CD4-positive, alpha-beta T cell (primary cell): Measurements from ENCODE around the gene OR4P4. TPM values are rescaled to one million over a fixed set of nuclear protein-coding genes. Genes with fewer than 3 reads are reported as not detected.

Experiments used
- ATAC-seq: fragments of 200-7000 bp; cut with Tn5 transposase; one replicate; pipeline ENCODE4 v1.10.0; 2022; ENCODE audit warnings: mild to moderate bottlenecking; ENCODE audit not compliant: poor library complexity
- CTCF ChIA-PET: fragments of 350-600 bp; sonication (Branson Sonifier 250); formaldehyde crosslinking; loops from one replicate; lab custom pipeline; 2021; ENCODE audit warnings: antibody characterized with exemption, inconsistent platforms; lab: Charles Lee
- POLR2A ChIA-PET: fragments of 350-600 bp; sonication (Branson Sonifier 250); formaldehyde crosslinking; loops from one replicate; lab custom pipeline; 2021; ENCODE audit warnings: antibody characterized with exemption, inconsistent platforms; lab: Charles Lee
- DNase-seq, 14 experiments: peaks; one replicate each; pipeline ENCODE4 v3.0.0-alpha.2; 2013 to 2020; ENCODE audit warnings: mixed read lengths in 2 of 14
- H3K27ac ChIP-seq, 2 donors: one replicate each; pipeline versions ENCODE4 v1.5.1 to v1.7.0; 2013; ENCODE audit warnings: low read length in 2 of 2, low read depth in 1 of 2, mild to moderate bottlenecking in 1 of 2
- H3K27me3 ChIP-seq, 2 experiments: 1 replicate in 1 of 2; 2 replicates in 1 of 2; pipeline versions ENCODE4 v1.6.1 to v1.7.0; 2013; ENCODE audit warnings: low read length in 2 of 2, control low read depth in 1 of 2, mild to moderate bottlenecking in 1 of 2, moderate library complexity in 1 of 2; ENCODE audit not compliant: insufficient read depth in 2 of 2, control insufficient read depth in 1 of 2
- H3K36me3 ChIP-seq: one replicate; pipeline ENCODE4 v1.6.1; 2013; ENCODE audit warnings: low read length, control low read depth; ENCODE audit not compliant: insufficient read depth
- H3K4me1 ChIP-seq: one replicate; pipeline ENCODE4 v1.6.1; 2013; ENCODE audit warnings: low read length, control low read depth; ENCODE audit not compliant: insufficient read depth
- H3K4me3 ChIP-seq: one replicate; pipeline ENCODE4 v1.5.1; 2013; ENCODE audit warnings: mild to moderate bottlenecking, low read length, moderate library complexity
- H3K9me3 ChIP-seq, 2 experiments: 1 replicate in 1 of 2; 2 replicates in 1 of 2; pipeline versions ENCODE4 v1.6.1 to v1.7.0; 2013; ENCODE audit warnings: low read length in 2 of 2, mild to moderate bottlenecking in 2 of 2, control low read depth in 1 of 2, moderate library complexity in 1 of 2; ENCODE audit not compliant: control insufficient read depth in 1 of 2, insufficient read depth in 1 of 2
- H3K27ac Mint-ChIP-seq: one replicate; pipeline ENCODE4 v1.8.0; 2020; ENCODE audit warnings: mixed read lengths
- H3K27me3 Mint-ChIP-seq: one replicate; pipeline ENCODE4 v1.8.0; 2021; ENCODE audit warnings: mixed read lengths
- H3K36me3 Mint-ChIP-seq: one replicate; pipeline ENCODE4 v1.8.0; 2021; ENCODE audit warnings: low read depth, mixed read lengths
- H3K4me1 Mint-ChIP-seq: one replicate; pipeline ENCODE4 v1.8.0; 2021; ENCODE audit warnings: low read depth, mixed read lengths
- H3K4me3 Mint-ChIP-seq: one replicate; pipeline ENCODE4 v1.8.0; 2020; ENCODE audit warnings: mild to moderate bottlenecking, mixed read lengths
- H3K9me3 Mint-ChIP-seq: one replicate; pipeline ENCODE4 v1.8.0; 2020; ENCODE audit warnings: mixed read lengths
- intact Hi-C, 2 experiments: fragments of 100-400 bp; cut with DNase I in 1 of 2; cut with micrococcal nuclease in 1 of 2; formaldehyde crosslinking; loops; one replicate each; pipeline versions ENCODE4 v1.15.1 to v1.9.0; 2023 to 2025; cut with DNase I, micrococcal nuclease
- total RNA-seq, 174 experiments: library from RNA in 2 of 174; stranded (reverse) in 2 of 174; gene quantifications; one replicate each; pipeline ENCODE4 v1.2.3 and lab custom pipeline; 2021 to 2026
- TF ChIP-seq, protein P1 (sequence below): fragments of 200-600 bp; IDR thresholded peaks from one replicate; pipeline ENCODE4 v1.8.0; 2022; ENCODE audit warnings: antibody characterized with exemption, mild to moderate bottlenecking

The OR4P4 gene
- total RNA-seq, 2 experiments from 2014 or later: not detected

DNA sequence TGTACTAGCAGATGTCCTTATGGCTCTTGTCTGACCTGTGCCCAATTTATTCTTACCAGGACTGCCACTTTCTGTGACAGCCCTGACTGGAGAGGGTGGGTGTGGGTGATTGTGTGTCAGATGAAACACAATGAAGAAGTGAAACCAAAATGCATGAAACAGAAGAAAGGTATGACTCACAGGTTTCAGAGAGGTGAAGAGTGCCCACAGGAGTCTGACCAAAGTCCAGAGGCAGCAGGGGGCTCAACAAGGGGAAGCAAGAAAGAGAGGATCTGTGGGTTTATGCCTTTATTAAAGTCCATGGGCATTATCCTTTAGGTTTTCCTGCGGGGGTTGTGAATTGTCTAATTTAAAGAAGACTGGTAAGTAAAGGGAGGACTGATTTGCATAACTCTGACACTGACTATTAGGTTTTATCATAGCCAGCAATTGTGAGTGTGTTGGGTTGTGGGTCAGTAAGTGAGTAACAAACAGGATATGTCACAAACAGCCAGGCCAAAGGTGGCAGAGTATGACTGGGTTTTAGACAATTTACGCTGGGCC lies 23.2 kb downstream of the OR4P4 start:
- H3K9me3 ChIP-seq: no peaks in the 10 kb centered on the region

DNA sequence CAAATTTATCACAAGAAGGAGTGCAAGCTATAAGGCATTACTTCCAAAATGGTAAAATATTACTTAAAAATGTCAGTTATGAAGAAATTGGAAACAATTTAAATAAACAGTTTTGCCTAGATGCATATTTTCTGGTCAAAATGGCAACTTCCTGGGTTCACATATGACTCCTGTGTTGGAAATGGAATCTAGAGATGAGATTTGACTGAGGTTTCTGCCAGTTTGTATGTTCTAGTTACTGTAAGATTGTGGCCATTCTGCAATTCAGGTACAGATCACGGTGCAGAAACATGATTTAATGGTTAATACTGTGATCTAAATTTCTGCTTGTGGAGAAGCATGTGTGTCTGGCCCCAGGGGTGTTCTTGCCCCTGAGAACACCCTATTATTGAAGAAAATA lies 23.7 kb downstream of the OR4P4 start:
- intact Hi-C loops: no loop called here
- DNase-seq (no peak), ATAC-seq (no peak)
- H3K27ac ChIP-seq: no peak overlapping the region
- CTCF ChIA-PET: no interaction called here
- POLR2A ChIA-PET: no interaction called here
- H3K27me3 Mint-ChIP-seq: no peaks in the 10 kb centered on the region
- H3K36me3 Mint-ChIP-seq: no peaks in the 10 kb centered on the region
- no peak overlapping the region for H3K27ac Mint-ChIP-seq
- H3K4me1 Mint-ChIP-seq: no peaks in the 10 kb centered on the region
- no peaks in the 10 kb centered on the region for H3K9me3 ChIP-seq
- H3K36me3 ChIP-seq: no peaks in the 10 kb centered on the region
- TF ChIP-seq, protein P1, sequence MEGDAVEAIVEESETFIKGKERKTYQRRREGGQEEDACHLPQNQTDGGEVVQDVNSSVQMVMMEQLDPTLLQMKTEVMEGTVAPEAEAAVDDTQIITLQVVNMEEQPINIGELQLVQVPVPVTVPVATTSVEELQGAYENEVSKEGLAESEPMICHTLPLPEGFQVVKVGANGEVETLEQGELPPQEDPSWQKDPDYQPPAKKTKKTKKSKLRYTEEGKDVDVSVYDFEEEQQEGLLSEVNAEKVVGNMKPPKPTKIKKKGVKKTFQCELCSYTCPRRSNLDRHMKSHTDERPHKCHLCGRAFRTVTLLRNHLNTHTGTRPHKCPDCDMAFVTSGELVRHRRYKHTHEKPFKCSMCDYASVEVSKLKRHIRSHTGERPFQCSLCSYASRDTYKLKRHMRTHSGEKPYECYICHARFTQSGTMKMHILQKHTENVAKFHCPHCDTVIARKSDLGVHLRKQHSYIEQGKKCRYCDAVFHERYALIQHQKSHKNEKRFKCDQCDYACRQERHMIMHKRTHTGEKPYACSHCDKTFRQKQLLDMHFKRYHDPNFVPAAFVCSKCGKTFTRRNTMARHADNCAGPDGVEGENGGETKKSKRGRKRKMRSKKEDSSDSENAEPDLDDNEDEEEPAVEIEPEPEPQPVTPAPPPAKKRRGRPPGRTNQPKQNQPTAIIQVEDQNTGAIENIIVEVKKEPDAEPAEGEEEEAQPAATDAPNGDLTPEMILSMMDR: no peak
- H3K4me3 ChIP-seq: no peak overlapping the region
- H3K4me3 Mint-ChIP-seq: no peak overlapping the region
- H3K27me3 ChIP-seq: no peaks in the 10 kb centered on the region
- H3K9me3 Mint-ChIP-seq: peaks cover 7% of the 10 kb centered on the region
- no peaks in the 10 kb centered on the region for H3K4me1 ChIP-seq

More for the DNA sequence above, 23.2 kb downstream of the OR4P4 start:
- CTCF ChIA-PET: no interaction called here
- H3K27me3 ChIP-seq: no peaks in the 10 kb centered on the region
- H3K4me1 ChIP-seq: no peaks in the 10 kb centered on the region
- Mint-ChIP-seq H3K27ac (no peak overlapping the region), H3K36me3 (no peaks in the 10 kb centered on the region), H3K4me1 (no peaks in the 10 kb centered on the region), H3K27me3 (no peaks in the 10 kb centered on the region), H3K4me3 (no peak overlapping the region), H3K9me3 (peaks cover 7% of the 10 kb centered on the region)
- H3K36me3 ChIP-seq: no peaks in the 10 kb centered on the region
- POLR2A ChIA-PET: no interaction called here
- H3K27ac ChIP-seq: no peak overlapping the region
- intact Hi-C loops: no loop called here
- no peak for DNase-seq
- no peak overlapping the region for H3K4me3 ChIP-seq
- TF ChIP-seq, protein P1: no peak
- ATAC-seq: no peak

DNA sequence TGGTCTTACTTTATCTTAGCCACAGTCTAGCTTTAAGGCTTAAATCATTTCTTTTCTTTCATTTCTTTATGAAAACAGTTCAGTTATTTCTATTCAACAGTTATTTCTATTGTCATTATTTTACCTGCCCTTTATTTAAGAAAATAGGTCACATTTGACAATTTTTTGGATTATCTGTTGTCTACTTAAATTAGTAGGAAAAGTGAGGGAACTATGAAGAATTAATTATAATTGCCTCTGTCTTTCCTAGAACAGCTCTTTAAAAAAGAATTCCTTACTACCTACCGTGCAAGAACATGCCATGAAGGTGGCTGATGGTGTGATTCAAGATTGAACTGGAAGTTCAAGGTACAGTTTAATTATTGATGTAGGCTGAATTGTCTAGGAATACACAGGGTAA lies 27.0 kb downstream of the OR4P4 start, which contains the start of gene OR4C6:
OR4C6 (plus strand) TSS at position 301 of the 400 bp plus-strand sequence. CDS start 2,966 bp downstream, outside the sequence.
- no peaks in the 10 kb centered on the region for H3K4me1 Mint-ChIP-seq

More for the DNA sequence above, 27.0 kb downstream of the OR4P4 start, which contains the start of gene OR4C6:
- Mint-ChIP-seq H3K9me3 (peaks cover 4% of the 10 kb centered on the region), H3K27ac (no peak within 1 kb of the TSS), H3K27me3 (no peaks in the 10 kb centered on the region), H3K36me3 (no peaks in the 10 kb centered on the region), H3K4me3 (no peak within 1 kb of the TSS)
- intact Hi-C loops: no loop called here
- Histone ChIP-seq H3K27me3 (no peaks in the 10 kb centered on the region), H3K4me1 (no peaks in the 10 kb centered on the region), H3K9me3 (peaks cover 0 to 5% of the 10 kb centered on the region in 2 experiments), H3K36me3 (no peaks in the 10 kb centered on the region), H3K27ac (no peak within 1 kb of the TSS), H3K4me3 (no peak within 1 kb of the TSS)
- ChIA-PET CTCF (no interaction called here), POLR2A (no interaction called here)
- DNase-seq (no peak), ATAC-seq (no peak)
- TF ChIP-seq, protein P1: no peak
